Measurements from ENCODE around the gene FUT2.
"Not testable (repeated sequence)": the region's sequence is repeated elsewhere in the genome, so short reads cannot be mapped to it uniquely, and the experiment has no call there.

Gene FUT2

DNA sequence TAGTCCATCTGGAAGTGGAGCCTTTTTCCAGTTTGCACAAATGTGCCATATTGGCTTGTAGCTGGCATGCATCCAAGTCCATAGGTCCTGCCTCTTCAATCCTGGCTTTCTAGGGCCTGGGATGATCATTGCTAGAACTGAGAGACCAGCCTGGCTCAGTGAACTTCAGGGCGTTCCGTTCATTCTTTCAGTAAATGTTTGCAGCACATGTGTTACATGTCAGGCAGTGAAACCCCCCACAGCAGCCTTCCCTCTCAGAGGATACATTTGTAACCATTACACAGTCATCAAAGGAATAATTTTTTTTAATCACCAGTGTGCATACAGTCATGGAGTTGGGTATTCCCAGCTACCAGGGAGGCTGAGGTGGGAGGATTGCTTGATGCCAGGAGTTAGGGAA lies 9.7 kb downstream of the FUT2 start:
- no peak for DNase-seq

DNA sequence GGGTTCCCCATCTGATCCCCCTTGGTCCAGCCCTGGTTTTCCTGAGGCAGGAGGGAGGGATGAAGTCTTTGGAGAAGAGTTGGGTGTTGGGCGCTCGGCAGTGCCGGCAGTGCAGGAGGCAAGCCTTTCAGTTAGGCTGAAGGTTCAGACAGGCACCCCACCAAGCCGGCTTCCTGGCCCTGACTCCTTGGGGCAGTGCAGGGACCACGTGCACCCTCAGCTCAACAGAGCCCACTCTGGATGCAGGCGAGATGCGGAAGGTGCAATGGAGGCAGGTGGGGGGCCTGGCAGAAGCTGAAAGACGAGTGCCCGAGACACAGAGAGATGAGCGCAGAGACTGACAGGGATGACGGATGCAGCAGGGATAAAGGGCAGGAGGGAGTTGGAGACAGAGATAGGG lies 12.7 kb downstream of the FUT2 start:
- no peak for DNase-seq

DNA sequence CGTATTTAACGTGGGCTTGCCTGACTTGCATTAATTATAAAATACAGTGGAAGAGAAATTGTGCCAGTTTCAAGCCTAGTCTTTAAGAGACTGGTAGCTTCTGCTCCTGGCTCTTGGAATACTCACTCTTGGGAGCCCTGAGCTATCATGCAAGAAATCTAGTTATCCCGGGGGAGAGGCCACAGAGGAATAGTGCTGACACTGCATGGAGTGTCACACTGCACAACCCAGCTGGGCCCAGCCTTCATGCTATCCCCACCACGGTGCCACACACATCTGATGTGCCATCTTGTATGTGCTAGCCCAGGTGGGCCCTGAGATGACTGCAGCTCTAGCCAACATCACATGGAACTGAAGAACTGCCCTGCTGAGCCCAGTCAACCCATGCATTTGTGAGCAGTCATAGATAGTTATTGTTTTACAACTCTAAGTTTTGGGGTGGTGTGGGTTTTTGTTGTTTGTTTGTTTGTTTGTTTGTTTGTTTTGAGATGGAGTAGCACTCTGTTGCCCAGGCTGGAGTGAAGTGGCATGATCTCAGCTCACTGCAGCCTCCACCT lies 15.4 kb downstream of the FUT2 start:
- no peak for DNase-seq

DNA sequence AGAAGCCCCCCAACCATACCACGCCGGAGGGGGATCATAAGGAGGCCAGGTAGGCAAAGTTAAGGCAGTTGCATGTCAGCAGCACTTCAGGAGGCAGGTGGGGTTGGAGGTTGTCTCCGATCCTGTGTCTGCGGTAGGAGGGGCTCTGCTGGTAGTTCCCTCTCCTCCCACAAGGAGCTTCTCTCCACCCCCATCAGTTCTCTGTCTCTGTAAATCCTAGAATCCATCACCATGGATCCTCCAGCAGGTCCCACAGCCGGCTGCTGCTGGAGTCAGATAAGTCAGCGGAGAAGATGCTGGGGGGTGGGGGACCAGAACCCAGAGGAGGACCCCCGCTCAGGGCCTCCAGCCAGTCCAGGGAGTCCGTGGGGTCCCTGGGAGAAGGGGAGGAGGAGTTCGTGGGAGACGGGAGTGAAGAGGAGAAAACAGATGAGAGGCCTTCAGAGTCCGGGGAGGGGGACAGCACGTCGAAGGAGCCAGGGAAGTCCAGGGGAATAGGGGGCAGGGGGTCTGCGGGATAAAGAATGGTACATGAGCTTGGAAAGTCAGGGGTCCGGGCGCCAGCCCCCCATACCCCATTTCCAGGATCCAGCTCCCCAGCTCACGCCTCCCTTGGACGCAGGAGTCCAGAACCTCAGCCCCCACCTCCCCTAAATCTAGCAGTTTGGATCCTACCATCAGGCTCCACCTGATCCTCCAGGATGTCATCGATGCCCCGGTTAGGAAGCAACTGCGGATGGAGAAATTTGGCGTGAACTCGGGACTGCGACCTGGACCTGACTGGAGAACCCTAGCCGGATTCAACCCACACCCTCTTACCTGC lies 17.5 kb downstream of the FUT2 start:
- DNase-seq, result no peak

DNA sequence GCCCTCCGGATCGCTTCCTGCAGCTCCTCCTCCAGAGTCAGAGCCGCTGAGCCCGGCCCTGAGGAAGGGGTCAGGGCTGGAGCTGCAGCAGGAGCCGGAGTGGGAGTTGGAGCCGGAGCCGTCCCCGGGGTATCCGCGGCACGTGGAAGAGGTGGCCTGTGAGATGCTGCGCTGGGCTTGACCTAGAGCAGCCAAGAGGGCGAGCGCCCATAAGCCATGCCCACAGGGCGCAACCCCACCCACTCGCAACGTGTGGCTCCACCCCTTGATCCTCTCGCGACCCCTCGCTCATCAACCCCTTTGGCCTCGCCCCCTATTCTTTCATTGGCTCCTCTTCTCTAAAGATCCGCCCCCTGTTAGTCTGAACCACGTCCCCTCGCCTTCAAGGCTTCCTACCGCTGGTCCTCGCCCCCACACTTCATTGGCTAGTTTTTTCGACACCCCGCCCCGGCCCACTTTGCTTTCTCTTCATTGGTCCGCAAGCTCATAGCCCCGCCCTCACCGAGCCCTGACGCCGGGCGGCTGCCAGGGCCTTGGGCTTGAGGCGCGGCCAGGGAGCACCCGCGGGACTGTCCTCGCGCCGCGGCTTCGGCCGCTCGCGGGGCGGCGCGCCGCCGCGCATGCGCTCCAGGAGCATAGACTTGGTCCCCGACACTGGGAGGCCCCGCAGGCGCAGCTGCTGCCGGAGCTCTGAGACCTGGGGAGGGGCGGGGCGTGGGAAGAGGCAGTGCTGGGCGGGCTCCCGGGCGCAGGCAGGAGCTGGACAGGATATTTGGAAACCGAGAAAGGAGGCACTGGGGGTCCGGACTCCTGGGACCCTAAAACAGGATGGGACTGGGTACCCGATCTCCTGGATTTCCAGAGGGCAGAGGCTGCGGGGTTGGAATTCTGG lies 18.3 kb downstream of the FUT2 start:
- DNase-seq, result peak; percentile 94

DNA sequence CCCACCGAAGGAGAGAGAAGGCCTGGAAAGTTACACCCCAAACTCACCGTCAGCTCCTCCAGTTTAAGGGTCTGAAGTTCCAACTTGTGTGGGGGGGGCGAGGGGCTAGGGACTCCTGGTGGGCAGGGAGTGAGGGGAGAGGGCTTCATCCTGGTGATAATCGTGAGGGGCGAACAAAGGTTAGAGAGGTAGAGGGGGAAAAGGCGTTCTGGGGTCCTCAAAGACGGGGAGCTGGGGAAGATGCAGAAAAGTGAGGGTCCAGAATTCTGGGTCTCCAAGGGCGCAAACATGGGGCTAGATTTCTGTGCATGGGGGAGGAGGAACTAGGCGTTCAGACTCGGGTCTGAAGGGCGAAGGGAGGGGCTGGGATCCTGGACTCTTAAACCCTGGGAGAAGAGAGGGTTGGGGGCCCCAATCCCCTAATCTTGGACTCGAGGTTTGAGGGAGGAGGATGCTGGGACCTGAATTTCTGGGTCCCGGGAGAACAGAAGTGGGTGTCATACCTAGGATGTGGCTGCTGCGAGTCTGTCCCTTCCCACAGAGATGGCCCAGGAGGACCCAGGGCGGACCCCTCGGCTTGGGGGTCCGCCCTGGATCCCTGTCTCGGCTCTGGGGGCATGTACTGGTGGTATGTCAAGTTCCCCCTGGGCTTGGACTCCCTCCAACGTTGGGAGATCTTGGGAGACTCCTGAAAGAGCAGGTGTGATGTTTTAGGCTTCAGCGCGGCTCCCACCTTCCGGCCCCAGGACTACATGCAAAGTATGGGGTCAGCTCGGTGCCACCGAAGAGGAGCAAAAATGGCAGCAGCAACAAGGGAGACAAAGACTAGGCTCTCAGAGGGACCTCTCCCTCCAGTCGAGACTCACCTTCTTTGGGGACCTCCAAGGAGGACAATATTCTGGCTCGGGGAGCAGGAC lies 19.2 kb downstream of the FUT2 start:
- no peak for DNase-seq

DNA sequence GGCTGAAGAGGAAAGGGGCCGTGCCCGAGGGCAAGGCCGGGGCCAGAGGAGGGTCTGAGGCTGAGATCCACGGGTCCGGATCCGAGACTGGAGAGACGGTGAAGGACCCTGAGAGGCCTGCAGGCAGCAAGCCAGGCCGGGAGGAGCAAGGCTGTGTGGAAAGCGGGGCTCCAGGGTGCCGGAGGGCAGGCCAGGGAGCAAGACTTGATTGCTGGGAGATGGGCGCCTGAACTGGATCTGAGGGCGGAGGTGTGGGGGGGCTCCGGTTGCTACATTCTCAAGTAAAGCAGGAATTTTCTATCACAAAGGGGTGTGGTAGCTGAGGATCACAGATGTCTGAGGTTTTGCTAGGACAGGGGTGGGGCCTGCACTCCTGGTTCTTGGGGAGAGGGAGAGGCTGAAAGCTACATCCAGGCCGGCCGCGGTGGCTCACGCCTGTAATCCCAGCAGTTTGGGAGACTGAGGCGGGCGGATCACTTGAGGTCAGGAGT lies 20.0 kb downstream of the FUT2 start:
- no peak for DNase-seq

DNA sequence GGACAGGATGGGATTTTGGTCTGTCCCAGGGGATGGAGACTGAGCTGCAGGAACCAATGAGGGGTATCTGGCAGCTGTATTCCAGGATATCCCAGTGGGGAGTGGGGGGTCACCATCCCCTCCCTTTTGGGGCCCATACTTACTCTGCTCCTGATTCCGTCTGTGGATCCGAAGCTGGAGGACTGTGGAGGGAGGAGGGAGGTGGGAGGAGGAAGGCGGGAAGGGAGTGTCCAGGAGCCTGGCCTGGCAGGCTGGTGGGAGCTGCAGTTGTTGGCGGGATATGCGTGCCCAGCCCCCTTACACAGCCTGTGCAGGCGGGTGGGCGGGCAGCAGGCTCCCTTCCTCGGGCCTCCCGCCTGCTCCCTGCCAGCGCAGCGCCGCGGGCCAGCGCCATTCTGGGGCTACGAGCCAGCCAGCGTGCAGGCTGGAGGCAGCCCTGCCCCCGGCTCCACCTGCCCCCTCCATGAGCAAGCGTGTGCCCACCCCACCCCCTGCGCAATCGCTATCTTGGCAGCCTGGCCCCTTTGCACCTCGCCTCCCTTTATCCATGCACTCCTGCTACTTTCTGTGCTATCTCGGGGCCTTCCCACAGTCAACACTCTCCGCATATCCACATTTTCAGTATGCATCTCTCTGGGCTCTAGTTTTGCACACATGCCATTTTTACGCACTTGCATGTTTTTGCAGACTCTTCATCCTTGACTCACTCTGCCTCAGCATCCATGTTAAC lies 21.0 kb downstream of the FUT2 start:
- DNase-seq, result no peak

DNA sequence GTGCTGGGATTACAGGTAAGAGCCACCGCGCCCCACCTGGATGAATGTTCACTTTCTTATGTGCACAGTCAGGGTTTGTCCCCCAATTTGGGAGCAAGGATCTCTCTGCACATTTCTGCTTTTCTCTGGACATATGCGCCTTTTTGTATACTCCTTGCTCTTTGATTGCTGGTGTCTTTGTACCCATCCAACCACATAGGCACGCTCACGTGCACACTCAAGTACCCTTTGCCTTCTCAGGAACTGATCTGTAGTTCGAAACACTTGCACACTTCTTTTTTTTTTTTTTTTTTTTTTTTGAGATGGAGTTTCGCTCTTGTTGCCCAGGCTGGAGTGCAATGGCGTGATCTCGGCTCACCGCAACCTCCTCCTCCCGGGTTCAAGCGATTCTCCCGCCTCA lies 22.3 kb downstream of the FUT2 start:
- not testable (repeated sequence) for DNase-seq

DNA sequence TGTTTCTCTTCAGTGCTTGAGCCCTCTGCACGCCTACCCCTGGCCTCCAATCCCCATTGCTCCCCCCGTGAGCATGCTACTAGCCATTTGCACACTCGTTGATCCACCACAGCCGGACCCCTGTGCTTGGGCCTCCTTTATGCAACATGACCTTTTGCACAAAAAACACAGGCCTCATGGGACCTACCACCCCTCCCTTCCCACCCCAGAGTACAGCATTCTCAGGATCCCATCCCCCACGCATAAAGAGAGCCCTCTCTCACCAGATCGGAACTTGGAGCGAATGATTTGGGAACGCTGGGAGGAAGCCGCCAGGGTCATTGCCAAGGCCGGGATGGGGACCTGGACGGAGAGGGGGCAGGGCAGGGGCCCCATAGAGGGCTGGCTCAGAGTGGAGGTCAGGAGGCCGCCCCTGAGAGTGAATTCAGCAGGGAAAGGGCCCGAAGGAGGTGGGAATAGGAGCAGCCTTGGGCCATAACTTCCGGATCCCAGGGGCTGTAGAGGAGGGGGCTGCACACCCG lies 23.0 kb downstream of the FUT2 start:
- DNase-seq, result no peak

DNA sequence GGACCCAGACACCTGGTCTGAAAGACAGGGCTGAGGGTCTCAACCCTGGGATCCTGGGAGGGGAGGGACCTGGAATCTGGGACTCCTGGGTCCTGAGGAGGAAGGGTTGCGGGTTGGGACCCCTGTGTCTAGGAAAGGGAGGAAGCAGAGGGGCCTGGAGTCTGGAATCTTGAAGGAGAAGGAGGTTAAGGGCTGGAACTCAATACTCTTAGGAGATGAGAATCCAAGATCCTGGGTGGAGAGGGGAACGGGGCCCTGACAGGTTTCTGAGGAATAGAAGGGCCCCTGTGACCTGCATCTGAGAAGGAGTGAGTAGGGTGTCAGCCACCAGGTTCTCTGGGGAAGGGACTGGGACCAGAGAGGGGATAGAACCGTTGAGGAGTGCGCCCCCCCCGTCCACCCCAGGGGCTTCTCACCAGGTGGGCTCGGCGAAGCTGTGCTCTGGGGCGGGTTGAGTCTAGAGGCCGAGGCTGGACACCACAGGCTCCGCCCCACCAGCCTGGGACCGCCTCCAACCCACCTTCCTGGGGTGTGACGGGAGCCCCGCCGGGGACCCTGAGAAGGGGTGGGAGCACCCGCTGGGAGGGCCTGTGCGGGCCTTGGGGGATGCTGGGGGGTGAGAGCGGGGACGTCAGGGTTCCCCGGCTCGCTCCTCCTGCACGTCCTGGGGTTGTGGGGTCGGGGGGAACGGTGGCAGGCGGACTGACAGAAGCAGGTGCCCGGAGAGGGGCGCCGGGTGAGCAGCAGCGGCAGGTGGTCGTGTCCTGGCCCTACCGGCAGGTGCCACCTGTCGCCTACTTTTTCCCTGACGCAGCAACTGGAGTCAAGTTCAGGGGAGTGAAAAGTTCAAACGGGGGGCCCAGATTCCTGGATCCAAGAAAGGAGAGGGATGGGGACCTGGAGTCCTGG lies 23.7 kb downstream of the FUT2 start, which contains the start of gene MAMSTR:
TSS of gene MAMSTR (minus strand) at position 463 of the 909 bp plus-strand sequence. CDS start 694 bp downstream, outside the sequence.
- no peak for DNase-seq

DNA sequence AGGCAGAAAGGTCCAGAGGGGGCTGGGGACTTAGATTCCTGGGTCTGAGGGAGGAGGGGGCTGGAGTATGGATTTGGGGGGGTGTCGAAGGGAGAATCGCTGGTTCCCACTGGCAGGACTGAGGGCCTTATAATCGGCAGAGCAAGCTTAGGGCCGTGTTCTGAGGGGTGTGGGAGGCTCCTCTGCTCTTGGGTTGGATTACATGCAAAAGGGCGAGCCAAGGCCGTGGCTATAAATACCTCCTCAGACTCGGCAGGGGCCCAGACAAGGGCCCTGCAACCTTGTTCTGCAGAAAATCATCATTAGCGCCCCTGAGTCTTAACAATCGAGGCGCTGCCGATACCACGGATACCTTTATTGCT lies 24.5 kb downstream of the FUT2 start:
- DNase-seq, result no peak

DNA sequence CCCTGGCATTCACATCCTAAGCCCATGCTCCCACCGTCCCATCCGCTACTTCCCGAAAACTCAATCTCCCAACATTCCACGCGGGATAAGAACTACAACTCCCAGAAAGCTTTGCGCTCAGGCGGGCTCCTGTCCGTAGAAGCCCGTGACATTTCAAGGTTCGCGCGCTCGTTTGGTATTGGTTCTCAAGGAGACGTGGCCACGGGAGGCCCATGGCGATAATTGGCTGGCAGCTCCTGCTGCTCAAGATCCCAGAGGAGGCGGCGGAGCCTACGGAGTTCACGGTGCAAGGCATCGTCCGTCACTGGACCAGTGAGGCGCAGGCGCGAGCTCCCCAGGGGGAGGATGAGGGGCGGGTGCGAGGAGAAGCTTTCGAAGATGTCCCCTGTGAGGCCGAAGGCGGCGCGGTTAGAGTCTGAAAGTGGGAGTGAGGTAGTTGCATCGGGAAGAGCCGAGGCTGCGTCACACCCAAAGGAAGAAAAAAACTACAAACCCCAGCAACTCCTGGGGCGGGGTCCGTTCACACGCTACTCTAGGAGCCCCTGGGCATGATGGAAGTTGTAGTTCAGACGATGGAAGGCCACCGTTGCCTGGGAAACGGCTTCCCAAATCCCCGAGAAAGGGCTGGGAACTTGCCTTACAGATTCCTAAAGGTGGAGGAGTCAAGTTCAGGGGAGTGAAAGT lies 25.0 kb downstream of the FUT2 start:
- peak; percentile 86 for DNase-seq

DNA sequence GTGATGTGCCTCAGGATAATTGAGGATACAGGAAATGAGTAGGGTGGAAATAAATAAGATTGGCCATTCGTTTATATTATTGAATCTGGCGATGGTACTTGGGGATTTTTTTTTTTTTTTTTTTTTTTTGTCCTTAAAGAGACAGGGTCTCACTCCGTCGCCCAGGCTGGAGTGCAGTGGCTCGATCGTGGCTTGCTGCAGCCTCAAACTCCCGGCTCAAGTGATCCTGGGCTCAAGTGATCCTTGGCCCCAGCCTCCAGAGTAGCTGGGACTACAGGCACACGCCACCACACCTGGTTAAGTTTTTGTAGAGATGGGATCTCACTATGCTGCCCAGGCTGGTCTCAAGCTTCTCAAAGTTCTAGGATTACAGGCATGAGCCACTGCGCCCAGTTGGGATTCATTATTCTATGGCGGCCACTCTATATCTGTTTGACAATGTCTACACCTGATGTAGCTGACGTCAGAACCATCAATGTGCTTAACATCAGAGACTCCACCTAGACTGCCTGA lies 26.5 kb downstream of the FUT2 start:
- DNase-seq, result no peak

DNA sequence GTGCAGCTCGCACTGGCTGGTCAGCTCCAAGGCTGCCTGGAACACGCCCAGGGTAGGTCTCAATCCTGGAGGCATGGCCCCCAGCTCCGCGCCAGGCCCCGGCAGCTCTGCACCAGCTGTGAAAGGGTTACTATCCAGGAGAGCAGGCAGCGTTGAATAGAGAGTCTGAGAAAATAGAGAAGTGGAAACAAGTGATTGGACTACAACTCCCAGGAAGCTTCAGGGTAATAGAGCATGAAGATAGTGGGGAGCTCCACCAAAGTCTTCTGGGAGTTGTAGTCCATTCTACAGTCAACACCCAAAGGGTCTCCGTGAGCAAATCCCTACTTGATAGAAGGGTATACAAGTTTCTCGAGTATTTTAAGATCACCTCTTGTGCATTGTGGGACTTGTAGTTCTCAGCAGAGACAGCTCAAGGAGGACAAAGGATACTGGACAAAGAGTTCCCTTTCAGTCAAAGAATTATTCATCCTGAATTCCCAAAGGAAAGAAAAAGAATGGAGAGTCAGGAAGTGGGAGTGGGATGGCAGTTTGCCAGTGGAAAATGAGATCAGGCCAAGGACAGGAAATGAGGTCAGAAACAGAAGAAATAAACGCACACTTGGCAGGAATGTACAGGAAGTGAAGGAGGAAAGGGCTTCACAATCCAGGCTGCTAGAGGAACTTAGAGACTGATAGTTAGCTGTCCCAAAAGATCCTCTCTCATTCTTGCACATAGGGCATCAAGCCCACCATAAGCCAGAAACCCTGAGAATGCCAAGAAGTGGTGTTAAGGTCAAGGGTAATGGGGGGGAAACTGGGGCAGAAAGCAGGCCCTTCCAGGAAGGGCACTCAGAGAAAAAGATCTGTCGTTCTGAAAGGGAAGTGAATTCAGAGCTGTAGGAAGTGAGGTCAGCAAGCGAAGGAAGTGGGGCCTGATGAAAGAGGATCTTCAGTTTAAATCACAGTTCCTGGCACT lies 29.3 kb downstream of the FUT2 start:
- no peak for DNase-seq

DNA sequence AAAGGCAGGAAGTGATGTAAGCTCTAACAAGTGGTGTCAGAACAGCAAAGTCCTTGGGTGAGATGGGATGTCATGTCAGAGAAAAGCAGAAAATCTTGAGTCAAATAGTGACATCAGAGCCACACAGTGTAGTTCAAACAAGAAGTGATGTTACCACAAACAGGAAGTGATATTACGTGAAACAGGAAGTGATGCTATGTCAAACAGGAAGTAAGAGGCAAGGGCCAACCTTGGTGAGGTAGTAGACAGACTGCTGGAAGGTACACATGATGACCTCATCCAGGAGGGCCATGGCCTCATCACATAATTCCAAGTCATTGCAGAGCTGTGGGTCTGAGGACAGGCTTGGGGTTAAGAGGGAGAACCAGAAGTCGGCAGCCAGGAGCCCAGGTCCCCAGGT lies 30.8 kb downstream of the FUT2 start:
- DNase-seq, result no peak

DNA sequence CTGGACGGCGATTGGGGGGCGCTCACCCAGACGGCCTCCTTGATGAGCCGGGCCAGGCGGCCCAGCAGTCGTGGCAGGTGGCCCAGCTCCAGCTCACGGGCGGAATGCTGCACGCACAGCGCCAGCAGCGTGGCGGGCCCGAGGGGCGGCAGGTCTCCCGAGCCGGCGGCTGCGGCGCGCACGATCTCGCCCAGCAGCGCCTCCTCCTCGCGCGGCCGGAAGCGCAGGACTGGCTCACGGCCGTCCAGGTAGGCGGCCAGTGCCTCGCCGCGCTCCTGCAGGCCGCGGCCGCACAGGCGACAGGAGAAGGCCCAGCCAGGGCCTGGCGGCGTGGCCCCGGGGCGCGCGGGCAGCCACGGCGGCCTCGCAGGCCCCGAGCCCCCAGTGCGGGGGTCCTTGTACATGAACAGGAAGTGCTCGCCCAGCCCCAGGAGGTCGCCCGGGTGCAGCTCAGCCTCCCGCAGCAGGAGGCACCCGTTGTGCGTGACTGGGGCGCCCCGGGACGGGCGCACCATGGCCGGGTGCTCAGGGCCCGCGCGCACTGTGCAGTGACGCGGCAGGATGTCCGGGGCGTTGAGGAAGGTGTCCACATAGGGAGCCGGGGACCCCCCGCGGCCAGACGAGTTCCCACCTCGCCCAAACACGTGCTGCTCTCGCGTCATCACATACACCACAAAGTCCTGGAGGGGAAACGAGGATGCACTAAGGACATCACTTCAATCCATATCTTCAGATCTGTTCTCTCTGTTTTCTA lies 33.3 kb downstream of the FUT2 start:
- no peak for DNase-seq
